ENCODE results near the gene C10orf143. TPM values are rescaled to one million over a fixed set of nuclear protein-coding genes. Genes with fewer than 3 reads are reported as not detected.

Gene C10orf143
- total RNA-seq, 2 experiments from 2014 or later = 4.3 to 5.8 TPM

GRCh38 chr10:130067893-130068292, 42.7 kb downstream of the C10orf143 start:
- no peaks in the 10 kb centered on the region for H3K4me1 ChIP-seq (ENCODE audit: insufficient read depth, low read length)
- DNase-seq (no peak), ATAC-seq (ENCODE audit: poor library complexity) (no peak)
- ChIA-PET CTCF (no interaction called here), POLR2A (no interaction called here)
- no peaks in the 10 kb centered on the region for H3K27me3 ChIP-seq (ENCODE audit: control insufficient read depth in 1 of 2, insufficient read depth in 2 of 2, low read length in 2 of 2)
- H3K27ac ChIP-seq (ENCODE audit: low read depth in 1 of 2, low read length in 2 of 2) = no peak overlapping the region
- peaks cover 7% of the 10 kb centered on the region for H3K36me3 ChIP-seq (ENCODE audit: insufficient read depth, low read length)
- TF ChIP-seq CTCF (IDR thresholded peaks at IDR 0.05) = no peak
- intact Hi-C loops (cut with DNase I, micrococcal nuclease) = no loop called here
- Mint-ChIP-seq H3K27me3 (no peaks in the 10 kb centered on the region), H3K4me1 (ENCODE audit: low read depth) (no peaks in the 10 kb centered on the region), H3K27ac (no peak overlapping the region), H3K36me3 (ENCODE audit: low read depth) (peaks cover 71% of the 10 kb centered on the region), H3K4me3 (no peak overlapping the region), H3K9me3 (peaks cover under 1% of the 10 kb centered on the region)
- H3K4me3 ChIP-seq (ENCODE audit: low read length) = no peak overlapping the region
- peaks cover 0 to 9% of the 10 kb centered on the region in 2 experiments for H3K9me3 ChIP-seq (ENCODE audit: control insufficient read depth in 1 of 2, insufficient read depth in 1 of 2, low read length in 2 of 2)

GRCh38 chr10:130066743-130067142, 43.9 kb downstream of the C10orf143 start:
- POLR2A ChIA-PET = no interaction called here
- H3K4me3 ChIP-seq (ENCODE audit: low read length) = no peak overlapping the region
- intact Hi-C loops (cut with DNase I, micrococcal nuclease) = no loop called here
- Mint-ChIP-seq H3K4me1 (ENCODE audit: low read depth) (no peaks in the 10 kb centered on the region), H3K4me3 (no peak overlapping the region), H3K27me3 (no peaks in the 10 kb centered on the region), H3K36me3 (ENCODE audit: low read depth) (peaks cover 69% of the 10 kb centered on the region), H3K9me3 (no peaks in the 10 kb centered on the region), H3K27ac (no peak overlapping the region)
- no peak for DNase-seq
- no peak for TF ChIP-seq CTCF (IDR thresholded peaks at IDR 0.05)
- H3K4me1 ChIP-seq (ENCODE audit: insufficient read depth, low read length) = no peaks in the 10 kb centered on the region
- H3K27ac ChIP-seq (ENCODE audit: low read depth in 1 of 2, low read length in 2 of 2) = no peak overlapping the region
- no peaks in the 10 kb centered on the region for H3K27me3 ChIP-seq (ENCODE audit: control insufficient read depth in 1 of 2, insufficient read depth in 2 of 2, low read length in 2 of 2)
- no peaks in the 10 kb centered on the region for H3K9me3 ChIP-seq (ENCODE audit: control insufficient read depth in 1 of 2, insufficient read depth in 1 of 2, low read length in 2 of 2)
- no peak for ATAC-seq (ENCODE audit: poor library complexity)
- CTCF ChIA-PET = no interaction called here
- peaks cover 7% of the 10 kb centered on the region for H3K36me3 ChIP-seq (ENCODE audit: insufficient read depth, low read length)

GRCh38 chr10:130065251-130065650, 45.4 kb downstream of the C10orf143 start:
- Mint-ChIP-seq H3K9me3 (no peaks in the 10 kb centered on the region), H3K4me1 (ENCODE audit: low read depth) (no peaks in the 10 kb centered on the region), H3K27ac (no peak overlapping the region), H3K36me3 (ENCODE audit: low read depth) (peaks cover 62% of the 10 kb centered on the region), H3K4me3 (no peak overlapping the region), H3K27me3 (no peaks in the 10 kb centered on the region)
- Histone ChIP-seq H3K27me3 (ENCODE audit: control insufficient read depth in 1 of 2, insufficient read depth in 2 of 2, low read length in 2 of 2) (no peaks in the 10 kb centered on the region), H3K4me3 (ENCODE audit: low read length) (no peak overlapping the region), H3K36me3 (ENCODE audit: insufficient read depth, low read length) (peaks cover 7% of the 10 kb centered on the region), H3K9me3 (ENCODE audit: control insufficient read depth in 1 of 2, insufficient read depth in 1 of 2, low read length in 2 of 2) (no peaks in the 10 kb centered on the region), H3K27ac (ENCODE audit: low read depth in 1 of 2, low read length in 2 of 2) (no peak overlapping the region), H3K4me1 (ENCODE audit: insufficient read depth, low read length) (no peaks in the 10 kb centered on the region)
- ChIA-PET POLR2A (no interaction called here), CTCF (interaction anchor here (0.5 kb wide), 1 partner anchor 29 kb away, joined by 4 read pairs; no protein-coding TSS in a partner anchor)
- ATAC-seq (ENCODE audit: poor library complexity) (no peak), DNase-seq (no peak)
- TF ChIP-seq CTCF (IDR thresholded peaks at IDR 0.05) = no peak
- intact Hi-C loops (cut with DNase I, micrococcal nuclease) = no loop called here
